B cell (primary cell): ENCODE measurements around the gene COPS4. TPM values are rescaled to one million over a fixed set of nuclear protein-coding genes. Genes with fewer than 3 reads are reported as not detected.
A peak's percentile ranks its signal among the peaks of the same experiment; 100 is the strongest.

Experiments used
- ATAC-seq: fragments of 200-7000 bp; cut with Tn5 transposase; one replicate; pipeline ENCODE4 v1.10.0; 2021; ENCODE audit warnings: low read depth, mild to moderate bottlenecking, moderate number of reproducible peaks, moderate library complexity
- CTCF ChIA-PET: fragments of 350-600 bp; sonication (Branson Sonifier 250); formaldehyde crosslinking; loops from one replicate; lab custom pipeline; 2021; ENCODE audit warnings: antibody characterized with exemption, inconsistent platforms; lab: Charles Lee
- POLR2A ChIA-PET: fragments of 350-600 bp; sonication (Branson Sonifier 250); formaldehyde crosslinking; loops from one replicate; lab custom pipeline; 2021; ENCODE audit warnings: antibody characterized with exemption; lab: Charles Lee
- DNase-seq: peaks from one replicate; pipeline ENCODE4 v3.0.0; 2013
- H2AFZ ChIP-seq: 2 replicates; pipeline ENCODE4 v1.6.1; 2012; ENCODE audit warnings: mild to moderate bottlenecking, low read depth, low read length; ENCODE audit not compliant: insufficient read depth, poor library complexity, severe bottlenecking
- H3K27ac ChIP-seq, 2 donors: 1 replicate in 1 of 2; 2 replicates in 1 of 2; pipeline ENCODE4 v1.5.1; 2012 to 2013; ENCODE audit warnings: low read length in 2 of 2, mild to moderate bottlenecking in 2 of 2, moderate library complexity in 1 of 2
- H3K27me3 ChIP-seq, 4 experiments: fragments of 200-600 bp in 1 of 4; sonication (generic) in 1 of 4; replicated peaks in 1 of 4; 1 replicate in 2 of 4; 2 replicates in 2 of 4; pipeline versions ENCODE4 v1.6.1 to v1.7.0; 2013 to 2016; ENCODE audit warnings: low read length in 3 of 4, mild to moderate bottlenecking in 2 of 4, mixed read lengths in 1 of 4, moderate library complexity in 1 of 4; ENCODE audit not compliant: insufficient read depth in 4 of 4, control insufficient read depth in 3 of 4; ENCODE audit errors: control extremely low read depth in 1 of 4
- H3K36me3 ChIP-seq, 2 experiments: replicated peaks in 1 of 2; 1 replicate in 1 of 2; 2 replicates in 1 of 2; pipeline versions ENCODE4 v1.6.1 to v1.7.1; 2013; ENCODE audit warnings: low read length in 1 of 2; ENCODE audit not compliant: insufficient read depth in 2 of 2, control insufficient read depth in 1 of 2; ENCODE audit errors: control extremely low read depth in 1 of 2, extremely low read depth in 1 of 2
- H3K4me1 ChIP-seq, 2 donors: fragments of 200-600 bp in 1 of 2; sonication (generic) in 1 of 2; 1 replicate in 1 of 2; 2 replicates in 1 of 2; pipeline versions ENCODE4 v1.5.1 to v1.6.1; 2013 to 2017; ENCODE audit warnings: low read length in 2 of 2; ENCODE audit not compliant: control insufficient read depth in 2 of 2, insufficient read depth in 2 of 2
- H3K4me2 ChIP-seq: replicated peaks from 2 replicates; pipeline ENCODE3; 2012; ENCODE audit warnings: mild to moderate bottlenecking, low read depth, low read length; ENCODE audit not compliant: poor library complexity, severe bottlenecking
- H3K4me3 ChIP-seq, 5 experiments: fragments of 200-600 bp in 1 of 5; sonication (generic) in 1 of 5; 1 replicate in 3 of 5; 2 replicates in 2 of 5; pipeline versions ENCODE4 v1.5.1 to v1.7.0; 2011 to 2016; ENCODE audit warnings: low read length in 4 of 5, mild to moderate bottlenecking in 4 of 5, low read depth in 2 of 5, control low read depth in 1 of 5, moderate library complexity in 1 of 5; ENCODE audit not compliant: insufficient read depth in 1 of 5; ENCODE audit errors: control extremely low read depth in 1 of 5, extremely low read depth in 1 of 5
- H3K79me2 ChIP-seq: fragments of 200-600 bp; sonication (generic); one replicate; pipeline ENCODE4 v1.6.0; 2016; ENCODE audit warnings: low read length; ENCODE audit not compliant: control insufficient read depth, insufficient read depth
- H3K9ac ChIP-seq: fragments of 200-600 bp; sonication (generic); 2 replicates; pipeline ENCODE4 v1.6.1; 2017; ENCODE audit warnings: mild to moderate bottlenecking, low read length, moderate library complexity
- H3K9me3 ChIP-seq, 3 donors: one replicate each; pipeline versions ENCODE4 v1.6.1 to v1.7.1; 2013; ENCODE audit warnings: low read length in 2 of 3; ENCODE audit not compliant: control insufficient read depth in 2 of 3, insufficient read depth in 1 of 3; ENCODE audit errors: control extremely low read depth in 1 of 3
- H4K20me1 ChIP-seq: 2 replicates; pipeline ENCODE4 v1.6.0; 2012; ENCODE audit warnings: mild to moderate bottlenecking, low read length; ENCODE audit not compliant: insufficient read depth, control insufficient read depth, poor library complexity, severe bottlenecking
- H3K27ac Mint-ChIP-seq: one replicate; pipeline ENCODE4 v1.8.0; 2021; ENCODE audit warnings: mixed read lengths
- H3K27me3 Mint-ChIP-seq: one replicate; pipeline ENCODE4 v1.8.0; 2021; ENCODE audit warnings: mixed read lengths
- H3K4me1 Mint-ChIP-seq: one replicate; pipeline ENCODE4 v1.8.0; 2021; ENCODE audit warnings: mixed read lengths
- H3K4me3 Mint-ChIP-seq: one replicate; pipeline ENCODE4 v1.8.0; 2021; ENCODE audit warnings: mixed read lengths
- H3K9me3 Mint-ChIP-seq: one replicate; pipeline ENCODE4 v1.8.0; 2022; ENCODE audit warnings: mixed read lengths; ENCODE audit not compliant: insufficient read depth
- EZH2 ChIP-seq: IDR thresholded peaks from 2 replicates; pipeline ENCODE4 v1.6.1; 2012; ENCODE audit warnings: borderline replicate concordance, low read depth, mild to moderate bottlenecking, moderate library complexity, low read length; ENCODE audit not compliant: insufficient read depth, poor library complexity, severe bottlenecking
- WGBS: methylation state at CpG from one replicate; pipeline ENCODE4 v1.1.5; 2013; ENCODE audit warnings: missing lambda C conversion rate; ENCODE audit not compliant: insufficient coverage; 5-methylcytosine and 5-hydroxymethylcytosine counted together
- intact Hi-C: fragments of 100-400 bp; cut with micrococcal nuclease; formaldehyde crosslinking; loops from one replicate; pipeline ENCODE4 v1.10.0; 2022
- polyA plus RNA-seq: library from polyadenylated mRNA; depleted of rRNA; stranded (reverse); fragments of >200 nt; gene quantifications from 2 replicates; pipeline ENCODE4 v1.2.3, GENCODE V29; 2012
- total RNA-seq, 2 donors: library from RNA; stranded (reverse); fragments of 120-200 nt in 1 of 2; gene quantifications; 1 replicate in 1 of 2; 2 replicates in 1 of 2; pipeline versions ENCODE4 v1.2.3 to v1.2.4, GENCODE V29; 2013 to 2022
- TF ChIP-seq, protein P1 (sequence below): fragments of 200-600 bp; IDR thresholded peaks from one replicate; pipeline ENCODE4 v1.8.0; 2022; ENCODE audit warnings: antibody characterized with exemption, mild to moderate bottlenecking

Gene COPS4
- total and polyA plus RNA-seq, 2 donors (not counting 1 experiment from before 2014, with no cell fraction given) = 12.0 to 24.5 TPM

GRCh38 chr4:83013420-83013867 is 21.5 kb upstream of the COPS4 start:
- Histone ChIP-seq H3K36me3 (no peaks in the 10 kb centered on the region), H4K20me1 (no peaks in the 10 kb centered on the region), H3K27ac (peak overlapping the region; percentile 37 to 72), H3K4me1 (peaks cover 24 to 33% of the 10 kb centered on the region in 2 donors), H3K9me3 (no peaks in the 10 kb centered on the region), H3K4me2 (peak overlapping the region; percentile 98), H3K9ac (peak overlapping the region; percentile 79), H2AFZ (peak overlapping the region; percentile 82), H3K27me3 (no peaks in the 10 kb centered on the region), H3K4me3 (peak overlapping the region; percentile 56 to 87 (median 75)), H3K79me2 (peaks cover 11% of the 10 kb centered on the region)
- no peak for ATAC-seq
- Mint-ChIP-seq H3K27me3 (no peaks in the 10 kb centered on the region), H3K4me1 (peaks cover 40% of the 10 kb centered on the region), H3K9me3 (no peaks in the 10 kb centered on the region), H3K4me3 (peak overlapping the region; percentile 92), H3K27ac (peak overlapping the region; percentile 91)
- DNase-seq = no peak
- TF ChIP-seq, protein P1, sequence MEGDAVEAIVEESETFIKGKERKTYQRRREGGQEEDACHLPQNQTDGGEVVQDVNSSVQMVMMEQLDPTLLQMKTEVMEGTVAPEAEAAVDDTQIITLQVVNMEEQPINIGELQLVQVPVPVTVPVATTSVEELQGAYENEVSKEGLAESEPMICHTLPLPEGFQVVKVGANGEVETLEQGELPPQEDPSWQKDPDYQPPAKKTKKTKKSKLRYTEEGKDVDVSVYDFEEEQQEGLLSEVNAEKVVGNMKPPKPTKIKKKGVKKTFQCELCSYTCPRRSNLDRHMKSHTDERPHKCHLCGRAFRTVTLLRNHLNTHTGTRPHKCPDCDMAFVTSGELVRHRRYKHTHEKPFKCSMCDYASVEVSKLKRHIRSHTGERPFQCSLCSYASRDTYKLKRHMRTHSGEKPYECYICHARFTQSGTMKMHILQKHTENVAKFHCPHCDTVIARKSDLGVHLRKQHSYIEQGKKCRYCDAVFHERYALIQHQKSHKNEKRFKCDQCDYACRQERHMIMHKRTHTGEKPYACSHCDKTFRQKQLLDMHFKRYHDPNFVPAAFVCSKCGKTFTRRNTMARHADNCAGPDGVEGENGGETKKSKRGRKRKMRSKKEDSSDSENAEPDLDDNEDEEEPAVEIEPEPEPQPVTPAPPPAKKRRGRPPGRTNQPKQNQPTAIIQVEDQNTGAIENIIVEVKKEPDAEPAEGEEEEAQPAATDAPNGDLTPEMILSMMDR = no peak
- TF ChIP-seq EZH2 = no peak
- CTCF ChIA-PET = interaction anchor here (1.1 to 1.8 kb wide), 3 partner anchors 20 to 268 kb away, joined by 3 to 10 read pairs (median 4); partner anchors contain the start of gene COPS4
- intact Hi-C loops = loop anchor here (1.0 to 10.0 kb wide), 8 partner anchors 21 to 729 kb away; partner anchors contain the start of genes SEC31A and THAP9
- 78% methylated on average over 3 of the region's 13 CpGs for WGBS
- POLR2A ChIA-PET = interaction anchor here (0.6 to 1.5 kb wide), 7 partner anchors 13 to 584 kb away, joined by 3 to 13 read pairs (median 5); partner anchors contain the start of gene COPS4

DNA sequence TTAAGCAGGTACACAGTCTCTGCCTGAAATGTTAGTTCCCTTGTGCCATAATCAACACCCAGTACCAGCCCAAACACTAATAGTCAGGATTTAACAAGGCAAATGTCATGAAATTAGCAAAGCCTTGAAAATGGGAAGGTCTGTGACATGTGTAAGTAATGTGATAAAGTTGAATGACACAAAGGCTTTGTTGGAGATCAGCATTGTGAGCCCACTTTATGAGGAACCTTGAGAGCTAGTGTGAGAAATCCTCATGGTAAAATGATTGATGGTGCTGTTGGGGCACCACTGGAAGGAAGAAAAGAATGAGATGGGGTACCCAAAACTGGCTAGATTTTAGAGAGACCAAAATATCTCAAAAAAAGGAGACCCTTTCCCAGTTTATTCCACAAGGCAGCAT is 21.1 kb upstream of the COPS4 start:
- H3K4me3 ChIP-seq = peak overlapping the region in 1 of 5 experiments; percentile 87
- peak overlapping the region; percentile 98 for H3K4me2 ChIP-seq
- TF ChIP-seq EZH2 = no peak
- TF ChIP-seq, protein P1 = no peak
- intact Hi-C loops = loop anchor here (1.0 to 10.0 kb wide), 8 partner anchors 20 to 729 kb away; partner anchors contain the start of genes SEC31A and THAP9
- DNase-seq = peak; percentile 14
- H3K36me3 ChIP-seq = no peaks in the 10 kb centered on the region
- Mint-ChIP-seq H3K4me1 (peaks cover 38% of the 10 kb centered on the region), H3K27me3 (no peaks in the 10 kb centered on the region), H3K9me3 (no peaks in the 10 kb centered on the region), H3K27ac (no peak overlapping the region), H3K4me3 (peak overlapping the region; percentile 92)
- H3K9ac ChIP-seq = no peak overlapping the region
- H2AFZ ChIP-seq = peak overlapping the region; percentile 82
- ATAC-seq = no peak
- peaks cover 24 to 33% of the 10 kb centered on the region in 2 donors for H3K4me1 ChIP-seq
- H4K20me1 ChIP-seq = no peaks in the 10 kb centered on the region
- H3K27me3 ChIP-seq = no peaks in the 10 kb centered on the region
- no peaks in the 10 kb centered on the region for H3K9me3 ChIP-seq
- H3K27ac ChIP-seq = no peak overlapping the region
- H3K79me2 ChIP-seq = peaks cover 7% of the 10 kb centered on the region
- POLR2A ChIA-PET = interaction anchor here (1.0 to 1.5 kb wide), 2 partner anchors 21 to 585 kb away, joined by 3 to 13 read pairs; partner anchors contain the start of gene COPS4
- CTCF ChIA-PET = interaction anchor here (1.2 to 1.8 kb wide), 2 partner anchors 21 to 268 kb away, joined by 4 to 10 read pairs; partner anchors contain the start of gene COPS4
